GM18868 (cell line): Measurements from ENCODE around the gene CGAS.
"Not testable (repeated sequence)": the region's sequence is repeated elsewhere in the genome, so short reads cannot be mapped to it uniquely, and the experiment has no call there.

Experiments
- ATAC-seq: cut with Tn5 transposase; IDR thresholded peaks from one replicate; pipeline ENCODE4 v1.9.1; 2021; ENCODE audit warnings: mild to moderate bottlenecking, moderate library complexity; ENCODE audit not compliant: unreplicated experiment

Gene CGAS

GRCh38 chr6:73400656-73401055, 51.4 kb downstream of the CGAS start:
- peak; percentile 51 for ATAC-seq

GRCh38 chr6:73395875-73396274, 56.2 kb downstream of the CGAS start:
- no peak for ATAC-seq

GRCh38 chr6:73394577-73395354, 57.3 kb downstream of the CGAS start, which contains the start of gene DDX43:
Gene DDX43, plus strand, starts transcription at chr6:73394828. Its CDS starts 78 bp downstream, at chr6:73394906.
- ATAC-seq, result no peak

- no peak for ATAC-seq
These were observed 58.8 kb downstream of the CGAS start for GRCh38 chr6:73393278-73393677.

GRCh38 chr6:73392188-73392587, 59.9 kb downstream of the CGAS start:
- not testable (repeated sequence) for ATAC-seq

- ATAC-seq, result no peak
These were observed 60.4 kb downstream of the CGAS start for GRCh38 chr6:73391675-73392074.

- ATAC-seq, result no peak
These were observed 62.2 kb downstream of the CGAS start for GRCh38 chr6:73389854-73390253.

GRCh38 chr6:73388800-73389512, 63.1 kb downstream of the CGAS start:
- peak; percentile 78 for ATAC-seq

GRCh38 chr6:73388433-73388799, 63.7 kb downstream of the CGAS start:
- peak; percentile 25 for ATAC-seq

GRCh38 chr6:73382462-73383113, 69.5 kb downstream of the CGAS start:
- no peak for ATAC-seq

- ATAC-seq, result not testable (repeated sequence)
These were observed 70.6 kb downstream of the CGAS start for GRCh38 chr6:73381531-73381930.

- ATAC-seq, result peak; percentile 60
These were observed 74.9 kb downstream of the CGAS start for GRCh38 chr6:73377225-73377624.

- ATAC-seq, result no peak
These were observed 76.9 kb downstream of the CGAS start for GRCh38 chr6:73375216-73375615.
